GM19351 (cell line): Measurements from ENCODE around the gene GRAMD4.

Experiments
- ATAC-seq: cut with Tn5 transposase; IDR thresholded peaks from one replicate; pipeline ENCODE4 v1.9.1; 2021; ENCODE audit warnings: mild to moderate bottlenecking, moderate library complexity; ENCODE audit not compliant: unreplicated experiment

The GRAMD4 gene

DNA sequence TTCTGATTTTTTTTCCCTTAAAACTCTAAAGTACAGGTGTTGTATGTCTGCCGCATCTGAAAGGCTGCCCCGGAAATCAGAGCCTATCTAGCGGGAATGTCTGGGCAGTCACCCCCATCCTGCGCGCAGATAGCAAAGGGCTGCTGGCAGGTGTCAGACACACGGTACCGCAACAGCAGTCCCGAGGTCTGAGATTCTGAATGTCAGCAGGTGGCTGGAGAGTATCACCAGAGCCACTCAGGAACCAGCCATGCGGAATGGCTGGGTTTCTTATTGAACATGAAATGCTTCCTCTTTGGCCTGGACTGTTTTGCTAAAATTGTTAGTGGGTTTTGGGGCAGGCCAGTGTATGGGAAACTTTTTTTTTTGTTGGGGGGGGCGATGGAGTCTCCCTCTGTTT is 64.5 kb downstream of the GRAMD4 start:
- ATAC-seq: no peak

DNA sequence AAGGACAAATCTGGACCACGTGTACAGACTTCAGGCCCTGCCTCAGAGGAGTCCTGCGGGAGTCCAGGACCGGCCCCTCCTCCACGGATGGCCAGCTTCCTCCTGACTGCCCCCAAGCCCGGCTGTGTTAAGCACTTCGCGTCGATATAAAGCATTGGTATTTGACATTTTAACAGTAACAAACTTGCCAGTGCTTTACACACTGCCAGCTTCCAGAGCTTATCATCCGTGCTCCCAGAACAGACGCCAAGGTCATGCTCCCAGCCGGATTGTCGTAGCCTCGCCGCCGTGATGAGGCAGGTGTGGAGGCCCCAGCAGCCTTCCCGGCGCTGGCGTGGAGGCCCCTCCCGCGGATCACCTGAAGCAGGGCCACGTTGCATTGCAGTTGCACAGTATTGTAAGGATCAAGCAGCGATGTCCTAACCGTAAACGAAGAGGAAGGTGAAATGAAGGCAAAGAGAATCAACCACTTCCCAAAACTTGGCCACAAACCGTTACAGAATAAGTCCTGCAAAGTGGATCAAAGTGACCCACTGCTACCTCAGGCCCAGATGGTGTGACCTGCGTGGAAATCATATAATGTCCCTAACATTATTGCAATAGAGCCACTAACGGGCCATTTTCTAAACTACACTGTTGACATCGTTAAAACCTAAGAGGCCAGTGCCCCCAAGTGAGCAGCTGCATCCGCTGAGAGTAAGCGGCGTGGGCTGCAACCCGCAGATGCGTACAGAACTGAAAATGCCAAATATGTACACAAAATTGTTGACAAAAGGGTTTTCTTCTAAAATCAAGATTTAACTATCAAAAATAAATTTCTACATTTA is 66.2 kb downstream of the GRAMD4 start:
- ATAC-seq: no peak

DNA sequence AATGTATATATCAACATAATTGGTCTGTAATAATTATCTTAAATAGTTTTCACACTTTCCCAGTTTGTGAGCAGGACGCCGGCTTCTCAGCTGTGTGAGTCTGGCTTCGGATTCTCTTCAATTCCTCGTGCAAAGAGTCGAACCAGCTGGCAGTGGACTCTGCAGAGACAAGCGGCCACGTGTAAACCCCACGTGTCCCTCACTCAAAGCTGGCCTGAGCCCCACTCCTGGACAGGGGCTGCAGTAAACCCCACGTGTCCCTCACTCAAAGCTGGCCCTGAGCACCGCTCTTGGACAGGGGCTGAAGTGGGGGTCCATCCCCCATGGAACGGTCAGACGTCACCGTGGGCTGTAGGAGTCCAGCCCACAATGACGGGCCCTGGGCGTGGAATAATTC is 66.9 kb downstream of the GRAMD4 start:
- ATAC-seq: no peak

DNA sequence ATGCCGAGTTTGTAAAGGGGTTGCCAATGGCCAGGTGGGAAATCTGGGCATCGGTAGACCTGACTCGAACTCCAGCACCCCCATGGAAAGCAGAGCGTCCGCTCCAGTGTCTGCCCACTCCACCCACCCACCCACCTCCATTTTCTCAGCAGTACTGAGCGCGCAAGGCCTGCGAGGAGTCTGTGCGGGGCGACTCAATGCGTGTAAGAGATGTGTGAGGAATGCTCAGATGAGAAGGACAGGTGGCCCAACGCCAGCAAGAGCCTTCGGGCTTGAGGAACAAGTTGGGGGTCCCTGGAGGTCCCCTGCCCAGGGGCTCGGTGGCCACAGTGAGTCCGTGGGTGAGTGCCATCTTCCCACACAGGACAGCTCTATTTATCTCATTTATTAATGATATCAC is 67.3 kb downstream of the GRAMD4 start:
- ATAC-seq: no peak

DNA sequence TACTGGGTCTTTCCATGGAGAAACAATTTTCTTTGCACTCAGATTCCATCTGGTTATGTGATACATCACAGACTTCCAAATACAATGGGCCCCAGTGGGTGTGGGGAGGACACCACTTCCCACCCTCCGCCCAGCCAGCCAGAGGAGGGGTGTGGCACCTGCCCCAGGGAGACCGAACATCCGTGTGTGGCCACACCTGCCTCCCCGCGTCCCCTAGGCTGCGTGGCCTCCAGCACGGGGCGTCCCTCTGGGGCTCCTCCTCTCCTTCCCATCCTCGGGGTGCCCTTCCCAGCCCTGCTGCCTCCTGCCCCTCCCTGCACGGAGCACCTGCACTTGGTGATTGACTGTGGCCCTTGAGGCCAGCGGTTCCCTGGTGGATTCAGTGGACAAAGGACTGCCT is 68.8 kb downstream of the GRAMD4 start:
- ATAC-seq: no peak

DNA sequence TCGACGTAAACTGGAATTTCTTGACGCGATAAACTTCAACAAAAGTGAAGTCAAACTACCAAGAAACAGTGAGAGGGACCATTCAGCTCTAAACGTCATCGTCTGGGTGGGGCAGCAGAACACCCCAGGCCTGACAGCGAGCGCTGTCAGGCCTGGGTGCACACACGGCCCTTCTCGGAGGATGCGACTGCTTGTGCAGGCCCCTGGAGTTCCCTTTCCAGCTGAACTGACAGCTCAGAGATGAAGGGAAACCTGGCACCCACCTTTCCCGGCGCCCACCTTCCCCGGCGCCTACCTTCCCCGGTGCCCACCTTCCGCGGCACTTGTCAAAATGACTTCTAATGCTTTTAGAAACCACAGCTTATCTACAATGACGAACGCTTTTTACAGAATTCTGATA is 70.0 kb downstream of the GRAMD4 start:
- ATAC-seq: no peak

DNA sequence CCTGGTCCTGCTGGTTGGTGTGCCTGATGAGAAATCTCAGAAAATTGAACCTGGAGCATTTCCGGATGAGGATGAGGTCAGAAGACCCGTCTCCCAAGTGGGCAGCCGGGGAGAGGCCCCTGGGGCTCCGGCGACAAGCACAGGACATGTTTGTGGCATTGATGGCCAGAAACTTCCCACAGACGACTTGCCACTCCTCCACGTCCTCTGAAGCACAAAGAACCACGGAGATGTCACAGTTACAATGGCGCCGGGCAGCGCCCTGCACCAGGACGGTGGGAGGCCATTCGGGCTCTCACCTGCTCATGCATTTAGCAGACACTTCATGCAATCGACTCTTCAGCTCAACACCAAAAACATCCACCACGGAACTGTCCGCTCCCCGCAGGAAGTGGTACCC is 71.4 kb downstream of the GRAMD4 start:
- ATAC-seq: no peak

- ATAC-seq: no peak
Observed at GRCh38 chr22:46693634-46694415, 73.6 kb downstream of the GRAMD4 start.

GRCh38 chr22:46694416-46695170 is 74.4 kb downstream of the GRAMD4 start:
- no peak for ATAC-seq

DNA sequence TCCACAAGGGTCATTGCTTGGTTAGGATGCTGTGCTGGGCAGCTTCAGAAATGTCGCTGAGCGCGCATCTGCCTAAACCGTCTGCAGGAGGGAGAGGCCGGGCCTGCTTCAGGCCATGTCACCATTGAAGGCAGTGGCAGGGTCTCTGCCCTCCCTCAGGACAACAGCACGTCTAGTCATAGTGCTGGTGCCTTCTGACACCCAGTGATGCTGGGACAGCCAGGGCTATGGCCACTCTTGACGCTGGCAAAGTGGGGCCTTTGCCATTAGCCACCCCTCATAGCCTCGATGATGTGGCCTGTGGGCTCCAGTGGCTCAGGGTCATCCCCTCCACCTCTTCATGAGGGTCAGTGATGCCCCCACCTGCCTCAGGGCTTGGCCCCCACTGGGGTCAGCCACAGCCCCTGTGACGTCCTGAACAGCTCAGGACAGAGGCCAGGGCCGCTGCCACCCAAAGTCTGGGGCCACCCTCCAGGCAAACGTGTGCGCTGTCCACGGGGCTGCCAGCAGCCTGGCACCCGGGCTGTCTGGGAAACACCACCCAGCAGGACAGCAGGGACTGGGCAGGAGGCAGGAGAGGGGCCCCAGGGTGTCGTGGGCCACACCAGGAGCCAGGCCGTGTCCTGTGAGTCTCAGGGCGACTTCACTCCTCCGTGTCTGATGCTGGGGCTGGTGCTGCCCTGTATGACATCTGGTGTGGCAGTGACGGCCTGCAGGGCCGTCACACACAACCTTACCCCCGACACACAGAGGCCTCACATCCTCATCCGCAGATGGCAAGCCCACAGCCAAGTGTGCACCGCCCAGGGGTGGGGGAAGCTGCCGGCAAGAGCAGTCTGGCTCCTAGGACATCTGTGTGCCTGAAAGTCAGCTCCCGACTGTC is 75.4 kb downstream of the GRAMD4 start:
- no peak for ATAC-seq

GRCh38 chr22:46696229-46696518 is 76.0 kb downstream of the GRAMD4 start:
- ATAC-seq: no peak

GRCh38 chr22:46696614-46697013 is 76.4 kb downstream of the GRAMD4 start:
- ATAC-seq: no peak

GRCh38 chr22:46697811-46698515 is 77.8 kb downstream of the GRAMD4 start:
- ATAC-seq: no peak

GRCh38 chr22:46699091-46699490 is 78.9 kb downstream of the GRAMD4 start:
- no peak for ATAC-seq

- ATAC-seq: no peak
Observed at GRCh38 chr22:46701262-46701661, 81.1 kb downstream of the GRAMD4 start.

- no peak for ATAC-seq
Observed at GRCh38 chr22:46703171-46703995, 83.2 kb downstream of the GRAMD4 start.

GRCh38 chr22:46703996-46704370 is 83.8 kb downstream of the GRAMD4 start:
- ATAC-seq: no peak

DNA sequence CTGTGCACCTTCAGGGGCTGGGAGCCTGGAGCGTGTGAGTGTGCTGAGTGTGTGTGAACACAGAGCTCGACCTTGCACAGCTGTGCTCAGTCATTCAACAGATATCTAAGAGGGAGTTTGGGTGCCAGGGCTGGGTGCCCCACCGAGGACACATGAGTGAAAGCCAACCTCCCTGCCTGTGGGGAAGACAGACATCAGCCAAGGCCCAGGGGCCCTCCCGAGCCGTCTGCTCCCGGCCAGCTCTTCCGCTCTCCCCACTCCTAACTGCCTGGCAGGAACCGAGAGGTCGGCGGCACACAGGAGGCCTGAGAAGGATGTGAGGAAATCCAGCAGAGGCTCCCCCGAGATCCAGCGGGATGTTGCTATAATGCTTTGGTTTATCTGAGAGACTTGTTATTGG is 85.9 kb downstream of the GRAMD4 start:
- ATAC-seq: no peak

- ATAC-seq: no peak
Observed at GRCh38 chr22:46707305-46707704, 87.1 kb downstream of the GRAMD4 start.
